Stimulated activated CD8-positive, alpha-beta memory T cell treated with anti-CD3 and anti-CD28 coated beads, Interleukin-15, amount 100 ng/mL, for 1 hour (primary cell): ENCODE results near the gene RAG2.

Experiments used
- DNase-seq: peaks from one replicate; pipeline ENCODE4 v3.0.0-alpha.2; 2020; ENCODE audit warnings: low read depth

The RAG2 gene

GRCh38 chr11:36550385-36551115 lies 47.5 kb downstream of the RAG2 start:
- DNase-seq: no peak
